A549 (cell line): ENCODE measurements around the gene RALGAPA1.

Experiments
- CTCF ChIP-seq: fragments of >200 bp; sonication (Bioruptor Twin); formaldehyde crosslinking; IDR thresholded peaks from 3 replicates; pipeline ENCODE4 v1.5.1; 2016
- EHMT2 ChIP-seq: fragments of 200-600 bp; sonication (generic); IDR thresholded peaks from 2 replicates; pipeline ENCODE4 v1.6.1; 2016; ENCODE audit warnings: antibody characterized with exemption, low read depth, mild to moderate bottlenecking, moderate library complexity
- FOSL2 ChIP-seq, 2 experiments: fragments of 450-650 bp in 1 of 2; fragments of >200 bp in 1 of 2; sonication (Bioruptor Twin) in 1 of 2; formaldehyde crosslinking; IDR thresholded peaks; 2 replicates each; pipeline versions ENCODE4 v1.5.0 to v1.6.1; 2016 to 2020; ENCODE audit warnings: mild to moderate bottlenecking in 1 of 2, moderate library complexity in 1 of 2
- HEYL ChIP-seq: fragments of 250-450 bp; sonication (Bioruptor Pico); IDR thresholded peaks from 2 replicates; pipeline ENCODE4 v1.8.0; 2021; ENCODE audit warnings: mild to moderate bottlenecking, moderate library complexity
- KDM1A ChIP-seq: fragments of 200-600 bp; sonication (generic); IDR thresholded peaks from 2 replicates; pipeline ENCODE4 v1.6.1; 2016; ENCODE audit warnings: low read depth, mild to moderate bottlenecking
- MAZ ChIP-seq: fragments of 150-350 bp; IDR thresholded peaks from 2 replicates; pipeline ENCODE4 v1.6.1; 2014; ENCODE audit warnings: antibody characterized with exemption, low read depth, low read length, borderline replicate concordance
- NFE2L2 ChIP-seq: fragments of 150-350 bp; conservative IDR thresholded peaks from 2 replicates; pipeline ENCODE4 v1.6.1; 2014; ENCODE audit warnings: low read length
- PHF8 ChIP-seq: fragments of 200-600 bp; sonication (generic); IDR thresholded peaks from 2 replicates; pipeline ENCODE4 v1.6.1; 2016; ENCODE audit warnings: low read depth, mild to moderate bottlenecking, antibody characterized with exemption, moderate library complexity, borderline replicate concordance
- POLR2A ChIP-seq: IDR thresholded peaks from 2 replicates; pipeline ENCODE4 v1.6.1; 2012; ENCODE audit warnings: mild to moderate bottlenecking, low read length
- ZSCAN20 ChIP-seq: fragments of 250-450 bp; sonication (Bioruptor Pico); IDR thresholded peaks from 2 replicates; pipeline ENCODE4 v1.8.0; 2022; ENCODE audit warnings: mild to moderate bottlenecking, moderate library complexity
- TF ChIP-seq, protein P1 (sequence below): fragments of 200-600 bp; sonication (generic); IDR thresholded peaks from 2 replicates; pipeline ENCODE4 v1.6.1; 2016; ENCODE audit warnings: antibody characterized with exemption, mild to moderate bottlenecking, moderate library complexity

GRCh38 chr14:35573911-35574310 is 235.2 kb downstream of the RALGAPA1 start:
- TF ChIP-seq NFE2L2 (no peak), FOSL2 (IDR thresholded peaks at IDR 0.05) (no peak), FOSL2 (CRISPR knock-in tag; IDR thresholded peaks at IDR 0.05) (no peak), POLR2A (no peak), CTCF (no peak), HEYL (CRISPR knock-in tag) (no peak), PHF8 (no peak), KDM1A (no peak), EHMT2 (no peak), ZSCAN20 (CRISPR knock-in tag) (no peak), MAZ (no peak)
- TF ChIP-seq, protein P1, sequence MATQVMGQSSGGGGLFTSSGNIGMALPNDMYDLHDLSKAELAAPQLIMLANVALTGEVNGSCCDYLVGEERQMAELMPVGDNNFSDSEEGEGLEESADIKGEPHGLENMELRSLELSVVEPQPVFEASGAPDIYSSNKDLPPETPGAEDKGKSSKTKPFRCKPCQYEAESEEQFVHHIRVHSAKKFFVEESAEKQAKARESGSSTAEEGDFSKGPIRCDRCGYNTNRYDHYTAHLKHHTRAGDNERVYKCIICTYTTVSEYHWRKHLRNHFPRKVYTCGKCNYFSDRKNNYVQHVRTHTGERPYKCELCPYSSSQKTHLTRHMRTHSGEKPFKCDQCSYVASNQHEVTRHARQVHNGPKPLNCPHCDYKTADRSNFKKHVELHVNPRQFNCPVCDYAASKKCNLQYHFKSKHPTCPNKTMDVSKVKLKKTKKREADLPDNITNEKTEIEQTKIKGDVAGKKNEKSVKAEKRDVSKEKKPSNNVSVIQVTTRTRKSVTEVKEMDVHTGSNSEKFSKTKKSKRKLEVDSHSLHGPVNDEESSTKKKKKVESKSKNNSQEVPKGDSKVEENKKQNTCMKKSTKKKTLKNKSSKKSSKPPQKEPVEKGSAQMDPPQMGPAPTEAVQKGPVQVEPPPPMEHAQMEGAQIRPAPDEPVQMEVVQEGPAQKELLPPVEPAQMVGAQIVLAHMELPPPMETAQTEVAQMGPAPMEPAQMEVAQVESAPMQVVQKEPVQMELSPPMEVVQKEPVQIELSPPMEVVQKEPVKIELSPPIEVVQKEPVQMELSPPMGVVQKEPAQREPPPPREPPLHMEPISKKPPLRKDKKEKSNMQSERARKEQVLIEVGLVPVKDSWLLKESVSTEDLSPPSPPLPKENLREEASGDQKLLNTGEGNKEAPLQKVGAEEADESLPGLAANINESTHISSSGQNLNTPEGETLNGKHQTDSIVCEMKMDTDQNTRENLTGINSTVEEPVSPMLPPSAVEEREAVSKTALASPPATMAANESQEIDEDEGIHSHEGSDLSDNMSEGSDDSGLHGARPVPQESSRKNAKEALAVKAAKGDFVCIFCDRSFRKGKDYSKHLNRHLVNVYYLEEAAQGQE: no peak
